ENCODE data around the gene CFAP61.
"Not testable (repeated sequence)": the region's sequence is repeated elsewhere in the genome, so short reads cannot be mapped to it uniquely, and the experiment has no call there.

CFAP61 gene

DNA sequence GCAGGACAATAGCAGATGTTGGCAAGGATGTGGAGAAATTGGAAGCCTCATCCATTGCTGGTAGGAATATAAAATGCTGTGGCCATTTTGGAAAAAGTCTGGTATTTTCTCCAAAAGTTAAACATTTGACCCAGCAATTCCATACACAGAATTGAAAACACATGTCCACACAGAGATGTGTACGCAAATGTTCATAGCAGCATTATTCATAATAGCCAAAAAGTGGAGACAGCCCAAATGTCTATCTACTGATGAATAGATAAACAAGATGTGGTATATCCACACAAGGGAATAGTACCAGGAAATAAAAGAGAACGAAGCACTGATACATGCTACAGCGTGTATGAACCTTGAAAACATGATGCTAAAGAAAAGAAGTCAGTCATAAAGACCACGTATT, 40.5 kb downstream of the CFAP61 start:
- no peak for DNase-seq

DNA sequence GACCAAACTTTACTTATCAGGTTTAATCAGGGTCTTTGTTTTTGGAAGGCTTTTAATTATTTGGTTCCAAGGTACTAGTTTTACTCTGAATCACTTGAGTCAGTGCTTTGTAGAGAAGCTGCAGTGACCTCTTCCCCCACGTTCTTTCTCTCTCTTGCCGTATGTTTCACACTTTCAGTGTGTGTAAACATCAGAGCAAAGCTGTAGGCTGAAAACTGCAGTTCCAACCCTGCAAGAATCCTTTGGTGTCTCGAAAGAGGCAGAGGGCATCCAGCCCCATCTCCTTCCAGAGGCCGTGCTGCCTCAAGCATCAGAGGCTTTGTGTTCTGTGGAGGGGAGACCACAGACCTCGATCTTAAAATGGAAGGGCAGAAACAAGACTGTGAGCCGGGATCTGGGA, 42.1 kb downstream of the CFAP61 start:
- no peak for DNase-seq

GRCh38 chr20:20095114-20095872, 43.0 kb downstream of the CFAP61 start:
- DNase-seq = no peak

- no peak for DNase-seq
Measured at GRCh38 chr20:20096421-20096820, 44.1 kb downstream of the CFAP61 start.

DNA sequence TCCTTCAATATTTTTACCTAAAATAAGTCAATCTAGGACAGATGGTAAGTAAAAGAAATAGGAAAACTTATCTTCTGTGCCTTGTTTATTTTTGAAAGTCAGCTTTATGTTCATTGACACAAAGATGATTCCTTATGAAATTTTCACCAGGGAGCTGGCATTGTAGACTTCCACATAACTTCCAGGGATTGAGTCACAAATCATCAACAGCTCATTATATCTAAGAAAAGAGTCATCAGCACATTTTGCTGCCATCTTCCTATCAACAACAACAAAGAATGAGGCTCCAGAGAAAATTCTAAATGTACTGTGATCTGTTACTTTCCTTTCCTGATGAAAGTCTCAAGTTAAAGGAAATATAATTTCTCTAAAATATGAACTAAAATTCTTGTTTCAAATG, 48.5 kb downstream of the CFAP61 start:
- no peak for DNase-seq

- no peak for DNase-seq
Measured at GRCh38 chr20:20102163-20102562, 49.8 kb downstream of the CFAP61 start.

GRCh38 chr20:20102716-20103258, 50.5 kb downstream of the CFAP61 start:
- no peak for DNase-seq

GRCh38 chr20:20103486-20103885, 51.2 kb downstream of the CFAP61 start:
- no peak for DNase-seq

- not testable (repeated sequence) for DNase-seq
Measured at GRCh38 chr20:20123187-20123586, 70.9 kb downstream of the CFAP61 start.

GRCh38 chr20:20130399-20130798, 78.1 kb downstream of the CFAP61 start:
- DNase-seq = no peak

DNA sequence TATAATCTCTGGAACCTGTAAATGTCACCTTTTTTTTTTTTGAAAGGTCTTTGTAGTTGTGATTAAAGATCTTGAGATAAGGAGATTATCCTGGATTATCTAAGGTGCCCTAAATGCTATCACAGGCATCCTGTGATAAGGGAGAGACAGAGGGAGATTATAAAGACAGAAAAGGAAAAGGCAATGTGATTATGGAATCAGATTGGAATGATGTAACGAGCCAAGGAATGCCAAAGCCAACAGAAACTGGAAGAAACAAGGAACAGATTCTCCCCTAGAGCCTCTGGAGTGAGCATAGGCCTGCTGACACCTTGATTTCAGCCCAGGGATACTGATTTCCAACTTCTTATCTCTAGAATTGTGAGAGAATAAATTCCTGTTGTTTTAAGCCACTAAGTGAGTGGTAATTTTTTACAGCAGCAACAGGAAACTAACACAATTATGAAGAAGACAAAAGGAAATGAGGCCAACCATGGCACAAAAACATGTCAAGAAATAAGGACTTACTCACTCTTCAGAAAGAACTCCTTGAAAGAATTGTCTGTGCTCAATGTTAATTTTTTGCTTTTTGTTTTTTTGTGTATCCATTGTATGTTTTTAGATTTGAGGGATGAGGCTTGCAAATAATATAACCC, 82.7 kb downstream of the CFAP61 start:
- no peak for DNase-seq

- DNase-seq = no peak
Measured at GRCh38 chr20:20136313-20136712, 84.0 kb downstream of the CFAP61 start.

GRCh38 chr20:20137851-20138250, 85.5 kb downstream of the CFAP61 start:
- DNase-seq = no peak

DNA sequence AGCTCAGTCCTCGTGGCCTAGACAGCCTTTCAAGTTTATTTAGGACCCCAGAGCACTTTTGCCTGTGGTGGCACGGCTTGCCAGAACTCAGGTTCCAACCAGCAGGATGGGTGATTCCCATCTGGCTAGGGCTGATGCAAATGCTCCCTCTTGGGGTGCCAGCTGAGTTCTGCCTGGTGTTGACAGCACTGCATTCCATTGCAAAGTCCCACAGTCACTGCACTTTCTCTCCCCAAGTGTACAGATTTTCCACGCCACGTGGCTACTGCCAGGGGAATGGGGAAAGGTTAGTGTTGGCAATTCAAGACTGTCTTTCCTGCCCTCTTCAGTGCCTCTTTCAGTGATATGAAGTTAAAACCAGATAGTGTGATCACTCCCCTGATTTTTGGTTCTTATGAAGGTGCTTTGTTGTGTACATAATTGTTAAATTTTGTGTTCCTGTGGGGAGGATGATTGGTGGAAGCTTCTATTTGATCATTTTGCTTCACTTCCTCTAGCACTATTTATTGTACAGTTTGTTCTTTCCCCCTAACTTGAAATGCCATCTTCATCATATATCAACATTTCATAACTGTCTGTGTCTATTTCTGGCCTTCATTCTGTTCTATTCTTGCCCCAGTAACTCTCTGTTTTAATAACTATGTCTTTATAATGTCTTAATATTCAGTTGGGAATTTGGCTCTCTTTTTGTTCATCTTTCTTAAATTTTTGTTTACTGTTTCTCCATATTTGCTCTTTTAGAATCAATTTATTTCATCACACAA, 86.2 kb downstream of the CFAP61 start:
- DNase-seq = no peak

DNA sequence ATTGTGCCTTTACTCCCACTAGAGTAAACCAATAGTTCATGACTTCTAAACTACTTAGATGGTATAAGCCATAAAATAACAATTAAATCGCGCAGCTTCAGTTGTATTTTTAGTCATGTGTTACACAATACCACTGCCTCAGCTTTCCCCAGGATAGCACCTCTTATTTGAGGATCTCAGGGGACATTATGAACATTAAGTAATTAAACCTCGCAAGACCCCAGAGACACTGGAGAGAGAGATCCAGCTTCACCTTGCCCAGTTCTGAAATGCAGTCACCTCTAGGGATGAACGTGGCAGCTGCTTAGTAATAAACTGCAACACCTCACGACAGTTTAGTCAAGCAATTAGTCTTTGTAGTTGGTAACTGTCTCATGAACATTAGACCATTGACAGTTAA, 87.1 kb downstream of the CFAP61 start:
- no peak for DNase-seq

DNA sequence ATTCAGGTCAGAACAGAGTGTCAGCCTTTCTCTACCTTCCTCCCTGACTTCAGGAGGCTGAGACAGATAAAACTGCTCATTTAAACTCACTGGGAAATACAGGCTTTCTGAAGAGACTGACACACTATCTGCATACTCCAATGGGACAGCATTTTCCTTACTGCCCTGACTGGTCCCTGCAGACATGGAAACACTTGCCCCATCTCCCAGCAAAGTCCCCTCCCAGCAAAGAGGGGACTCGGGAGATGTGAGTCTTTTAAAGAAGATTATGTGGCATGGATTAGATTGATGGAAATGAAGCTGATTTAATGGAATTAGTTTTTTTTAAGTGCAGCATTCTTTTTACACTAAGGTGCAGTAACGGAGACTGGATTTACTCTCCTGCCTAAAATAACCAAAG, 90.8 kb downstream of the CFAP61 start:
- no peak for DNase-seq

DNA sequence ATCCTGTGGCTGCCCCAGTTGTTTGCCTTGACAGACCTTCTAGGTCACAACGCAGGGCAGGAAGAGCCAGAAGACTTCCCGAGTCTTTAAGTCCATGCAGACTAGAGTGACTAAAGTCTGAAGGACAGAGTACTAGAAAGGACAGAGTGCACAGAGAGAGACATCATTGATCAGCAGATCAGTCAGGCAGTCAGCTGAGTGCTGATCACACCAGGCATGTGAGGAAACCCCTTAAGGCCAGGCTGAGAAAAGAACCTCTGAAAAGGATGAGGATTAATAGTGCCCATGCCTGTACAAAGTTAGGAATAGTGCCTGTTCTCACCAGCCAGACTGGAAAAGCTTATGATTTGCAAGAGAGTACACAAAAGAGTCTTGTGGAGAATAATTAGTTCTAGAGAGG, 91.3 kb downstream of the CFAP61 start:
- DNase-seq = no peak

DNA sequence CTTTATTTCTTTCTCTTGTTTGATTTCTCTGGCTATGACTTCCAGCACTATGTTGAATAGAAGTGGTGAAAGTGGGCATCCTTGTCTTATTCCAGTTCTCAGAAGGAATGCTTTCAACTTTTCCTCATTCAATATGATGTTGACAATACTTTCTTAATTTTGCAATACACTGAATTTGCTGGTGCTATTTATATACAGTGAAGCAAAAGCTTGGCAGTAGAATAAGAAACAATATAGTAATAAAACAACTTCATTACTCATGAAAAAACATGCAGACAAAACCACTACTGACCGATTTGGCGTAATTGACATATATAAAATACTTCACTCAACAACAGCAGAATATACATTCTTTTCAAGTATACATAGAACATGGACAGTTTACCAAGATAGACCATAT, 96.4 kb downstream of the CFAP61 start:
- DNase-seq = no peak

GRCh38 chr20:20150241-20150640, 97.9 kb downstream of the CFAP61 start:
- no peak for DNase-seq

- DNase-seq = no peak
Measured at GRCh38 chr20:20160520-20160919, 108.2 kb downstream of the CFAP61 start.

DNA sequence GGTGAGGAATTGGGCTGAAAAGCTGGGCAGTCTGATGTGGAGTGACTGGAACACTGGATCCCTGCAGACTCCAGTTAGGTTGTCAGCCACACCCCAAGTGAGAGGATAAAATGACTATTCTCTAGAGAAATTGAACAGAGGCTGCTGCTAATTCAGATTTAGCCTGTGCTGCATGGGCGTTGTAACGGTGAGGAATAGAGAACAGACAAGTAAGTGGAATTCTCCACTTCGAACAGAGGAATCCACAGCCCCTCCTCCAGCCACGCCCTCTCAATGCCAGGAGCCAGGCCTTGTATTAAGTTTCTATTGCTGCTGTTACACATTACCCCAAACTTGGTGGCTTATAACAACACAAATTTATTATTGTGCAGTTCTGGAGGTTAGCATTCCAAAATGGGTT, 109.3 kb downstream of the CFAP61 start:
- no peak for DNase-seq

- no peak for DNase-seq
Measured at GRCh38 chr20:20167698-20168097, 115.4 kb downstream of the CFAP61 start.

GRCh38 chr20:20173254-20173653, 120.9 kb downstream of the CFAP61 start:
- DNase-seq = no peak

Measured in activated CD8-positive, alpha-beta memory T cell treated with anti-CD3 and anti-CD28 coated beads, Interleukin-2, amount 50 U/mL, for 48 hours (primary cell).